Adrenal gland (tissue), 12 donors: ENCODE data around the gene TOR2A. TPM values are rescaled to one million over a fixed set of nuclear protein-coding genes. Genes with fewer than 3 reads are reported as not detected.

ENCODE experiments used
- DNase-seq, 7 donors: peaks; one replicate each; pipeline ENCODE4 v3.0.0-alpha.2; 2019 to 2020
- H3K27ac ChIP-seq, 5 donors: fragments of 200-600 bp; sonication (generic) in 4 of 5; 1 replicate in 3 of 5; 2 replicates in 2 of 5; pipeline versions ENCODE4 v1.5.1 to v1.8.0; 2016 to 2020; ENCODE audit warnings: mild to moderate bottlenecking in 1 of 5
- H3K27me3 ChIP-seq: fragments of 200-600 bp; 2 replicates; pipeline ENCODE4 v1.8.0; 2021
- H3K36me3 ChIP-seq, 2 donors: fragments of 200-600 bp; replicated peaks in 1 of 2; 1 replicate in 1 of 2; 2 replicates in 1 of 2; pipeline versions ENCODE4 v1.5.1 to v1.8.0; 2018 to 2022
- H3K4me1 ChIP-seq, 2 donors: fragments of 200-600 bp; replicated peaks in 1 of 2; 1 replicate in 1 of 2; 2 replicates in 1 of 2; pipeline versions ENCODE4 v1.5.1 to v1.8.0; 2018 to 2021
- H3K4me3 ChIP-seq, 4 donors: fragments of 200-600 bp; sonication (generic) in 3 of 4; one replicate each; pipeline ENCODE4 v1.5.1; 2016 to 2018
- H3K9me3 ChIP-seq, 3 donors: fragments of 200-600 bp; sonication (generic) in 1 of 3; replicated peaks in 1 of 3; 1 replicate in 2 of 3; 2 replicates in 1 of 3; pipeline versions ENCODE4 v1.5.1 to v1.8.0; 2016 to 2021
- CTCF ChIP-seq, 6 experiments: fragments of 450-650 bp in 4 of 6; fragments of 200-600 bp in 2 of 6; sonication (generic) in 1 of 6; IDR thresholded peaks; 1 replicate in 5 of 6; 2 replicates in 1 of 6; pipeline versions ENCODE4 v1.5.1 to v1.8.0; 2016 to 2021; ENCODE audit warnings: antibody characterized with exemption in 6 of 6, mild to moderate bottlenecking in 2 of 6, moderate library complexity in 1 of 6
- POLR2A ChIP-seq, 2 donors: fragments of 450-650 bp; IDR thresholded peaks; one replicate each; pipeline ENCODE4 v1.6.1; 2017; ENCODE audit warnings: antibody characterized with exemption in 2 of 2, mild to moderate bottlenecking in 2 of 2, moderate library complexity in 1 of 2
- WGBS, 4 donors: extraction: QIAGEN DNeasy Blood & Tissue Kit in 2 of 4; methylation state at CpG; one replicate each; pipeline versions ENCODE4 v1.1.5 to v1.1.7; 2013 to 2017; 5-methylcytosine and 5-hydroxymethylcytosine counted together
- intact Hi-C, 2 donors: fragments of 100-400 bp; cut with DNase I; formaldehyde crosslinking; loops; one replicate each; pipeline versions ENCODE4 v1.14.1 to v1.15.0; 2022 to 2023
- polyA plus RNA-seq, 3 donors: library from polyadenylated mRNA; stranded (reverse); fragments of 200-250 nt in 2 of 3; fragments of 350-450 nt in 1 of 3; fragmentation: Illumina TruSeq in 1 of 3; extraction: RNeasy Lipid Tissue Mini Kit (QIAGEN cat#74804) in 1 of 3; gene quantifications; one replicate each; pipeline ENCODE4 v1.2.3, GENCODE V29; 2013 to 2014
- total RNA-seq, 9 donors: library from RNA; depleted of rRNA in 4 of 9; stranded (reverse); fragments of >200 nt in 4 of 9; fragments of 120-200 nt in 1 of 9; fragmentation: NEBNext Ultra II Directional in 1 of 9; extraction: Animal tissue kit (Norgen Biotek cat#: 25700) in 1 of 9; gene quantifications; one replicate each; pipeline versions ENCODE4 v1.1.0 to v1.2.4, GENCODE V29; 2013 to 2023
- donor health status: healthy with polysubstance abuse.
- donor health status: Bipolar disorder and iron deficiency.
- donor health status: DM: yes; HTN: yes; CAD: no.
- donor health status: DM: no; HTN: no; CAD: no.
- donor health status: DM: no; HTN: no; CAD: no.
- donor health status: DM: yes; HTN: yes; CAD: no.

The TOR2A gene
- total and polyA plus RNA-seq, 12 donors: 4.3 to 30.6 (median 16.3) TPM

GRCh38 chr9:127756233-127756632 is 21.1 kb upstream of the TOR2A start:
- H3K9me3 ChIP-seq: no peaks in the 10 kb centered on the region
- 88 to 100% (median 92%) methylated on average over 3 of the region's 3 CpGs for WGBS, 4 donors
- intact Hi-C loops: no loop called here
- H3K4me1 ChIP-seq: no peaks in the 10 kb centered on the region
- DNase-seq: no peak
- TF ChIP-seq POLR2A (IDR thresholded peaks at IDR 0.05) (no peak), CTCF (IDR thresholded peaks at IDR 0.05) (no peak)
- H3K36me3 ChIP-seq: no peaks in the 10 kb centered on the region
- H3K27me3 ChIP-seq: peaks cover 30% of the 10 kb centered on the region
- no peak overlapping the region for H3K27ac ChIP-seq
- no peak overlapping the region for H3K4me3 ChIP-seq

- no peaks in the 10 kb centered on the region for H3K9me3 ChIP-seq
- H3K4me1 ChIP-seq: no peaks in the 10 kb centered on the region
- WGBS, 4 donors: 31 to 49% (median 39%) methylated on average over 9 to 60 of the region's 61 CpGs
- H3K4me3 ChIP-seq: peak overlapping the region in 1 of 4 donors; percentile 26
- peak overlapping the region in 2 of 5 donors; percentile 29 to 56 for H3K27ac ChIP-seq
- DNase-seq: no peak
- no peak for TF ChIP-seq POLR2A (IDR thresholded peaks at IDR 0.05)
- TF ChIP-seq CTCF (IDR thresholded peaks at IDR 0.05): no peak
- H3K36me3 ChIP-seq: no peaks in the 10 kb centered on the region
- intact Hi-C loops: no loop called here
- peaks cover 30% of the 10 kb centered on the region for H3K27me3 ChIP-seq
Observed at GRCh38 chr9:127755061-127756060, 20.3 kb upstream of the TOR2A start.

GRCh38 chr9:127754099-127755060 is 19.3 kb upstream of the TOR2A start:
- Histone ChIP-seq H3K36me3 (no peaks in the 10 kb centered on the region), H3K27ac (peak overlapping the region in 2 of 5 donors; percentile 29 to 56), H3K9me3 (no peaks in the 10 kb centered on the region), H3K27me3 (peaks cover 30% of the 10 kb centered on the region), H3K4me3 (peak overlapping the region in 1 of 4 donors; percentile 26), H3K4me1 (no peaks in the 10 kb centered on the region)
- no peak for DNase-seq
- intact Hi-C loops: no loop called here
- TF ChIP-seq CTCF (IDR thresholded peaks at IDR 0.05): no peak
- TF ChIP-seq POLR2A (IDR thresholded peaks at IDR 0.05): no peak
- WGBS, 4 donors: 14 to 47% (median 33%) methylated on average over 21 to 86 of the region's 86 CpGs

GRCh38 chr9:127753622-127754021 is 18.5 kb upstream of the TOR2A start:
- intact Hi-C loops: no loop called here
- peaks cover 0 to 4% of the 10 kb centered on the region in 2 donors for H3K36me3 ChIP-seq
- no peak overlapping the region for H3K4me3 ChIP-seq
- H3K27me3 ChIP-seq: peaks cover 25% of the 10 kb centered on the region
- DNase-seq: no peak
- WGBS, 4 donors: 46 to 63% (median 54%) methylated on average over 7 to 8 of the region's 8 CpGs
- no peaks in the 10 kb centered on the region for H3K4me1 ChIP-seq
- H3K9me3 ChIP-seq: no peaks in the 10 kb centered on the region
- no peak for TF ChIP-seq CTCF (IDR thresholded peaks at IDR 0.05)
- no peak for TF ChIP-seq POLR2A (IDR thresholded peaks at IDR 0.05)
- peak overlapping the region in 1 of 5 donors; percentile 56 for H3K27ac ChIP-seq
